Measurements from ENCODE around the gene STARD13. TPM values are rescaled to one million over a fixed set of nuclear protein-coding genes. Genes with fewer than 3 reads are reported as not detected.

STARD13 gene, protein sequence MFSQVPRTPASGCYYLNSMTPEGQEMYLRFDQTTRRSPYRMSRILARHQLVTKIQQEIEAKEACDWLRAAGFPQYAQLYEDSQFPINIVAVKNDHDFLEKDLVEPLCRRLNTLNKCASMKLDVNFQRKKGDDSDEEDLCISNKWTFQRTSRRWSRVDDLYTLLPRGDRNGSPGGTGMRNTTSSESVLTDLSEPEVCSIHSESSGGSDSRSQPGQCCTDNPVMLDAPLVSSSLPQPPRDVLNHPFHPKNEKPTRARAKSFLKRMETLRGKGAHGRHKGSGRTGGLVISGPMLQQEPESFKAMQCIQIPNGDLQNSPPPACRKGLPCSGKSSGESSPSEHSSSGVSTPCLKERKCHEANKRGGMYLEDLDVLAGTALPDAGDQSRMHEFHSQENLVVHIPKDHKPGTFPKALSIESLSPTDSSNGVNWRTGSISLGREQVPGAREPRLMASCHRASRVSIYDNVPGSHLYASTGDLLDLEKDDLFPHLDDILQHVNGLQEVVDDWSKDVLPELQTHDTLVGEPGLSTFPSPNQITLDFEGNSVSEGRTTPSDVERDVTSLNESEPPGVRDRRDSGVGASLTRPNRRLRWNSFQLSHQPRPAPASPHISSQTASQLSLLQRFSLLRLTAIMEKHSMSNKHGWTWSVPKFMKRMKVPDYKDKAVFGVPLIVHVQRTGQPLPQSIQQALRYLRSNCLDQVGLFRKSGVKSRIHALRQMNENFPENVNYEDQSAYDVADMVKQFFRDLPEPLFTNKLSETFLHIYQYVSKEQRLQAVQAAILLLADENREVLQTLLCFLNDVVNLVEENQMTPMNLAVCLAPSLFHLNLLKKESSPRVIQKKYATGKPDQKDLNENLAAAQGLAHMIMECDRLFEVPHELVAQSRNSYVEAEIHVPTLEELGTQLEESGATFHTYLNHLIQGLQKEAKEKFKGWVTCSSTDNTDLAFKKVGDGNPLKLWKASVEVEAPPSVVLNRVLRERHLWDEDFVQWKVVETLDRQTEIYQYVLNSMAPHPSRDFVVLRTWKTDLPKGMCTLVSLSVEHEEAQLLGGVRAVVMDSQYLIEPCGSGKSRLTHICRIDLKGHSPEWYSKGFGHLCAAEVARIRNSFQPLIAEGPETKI
- 41.6 TPM for total RNA-seq

DNA sequence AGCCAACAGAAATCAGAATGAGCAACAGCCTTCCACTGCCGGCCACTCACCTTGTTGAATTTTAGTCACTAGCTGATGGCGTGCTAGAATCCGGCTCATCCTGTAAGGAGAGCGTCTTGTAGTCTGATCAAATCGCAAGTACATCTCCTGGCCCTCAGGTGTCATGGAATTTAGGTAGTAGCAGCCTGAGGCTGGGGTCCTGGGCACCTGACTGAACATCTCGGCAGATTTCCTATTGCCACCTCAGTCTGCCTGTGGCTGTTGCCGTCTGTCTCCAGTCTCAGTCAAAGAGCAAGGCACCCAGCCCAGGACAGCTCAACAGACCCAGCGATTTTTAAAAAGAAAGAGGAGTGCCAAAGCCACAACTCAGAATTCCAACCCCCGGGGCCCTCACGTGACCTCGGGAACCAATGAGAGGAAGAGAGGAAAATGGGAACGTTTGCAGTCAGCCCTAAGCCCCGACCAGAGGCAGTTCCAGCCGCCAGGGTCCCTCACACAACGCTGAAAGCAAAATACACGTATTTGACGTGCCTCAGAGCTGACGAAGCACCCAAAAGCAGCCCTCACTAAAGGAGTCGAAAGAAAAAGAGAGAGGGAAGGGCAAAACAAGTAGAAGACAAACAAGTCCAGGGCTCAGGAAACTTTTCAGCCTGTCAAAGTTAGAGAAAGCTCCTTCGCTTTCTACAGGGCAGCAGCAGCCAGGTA is at the start of gene STARD13:
STARD13 (minus strand) TSS at position 336 of the 705 bp plus-strand sequence; CDS start at position 219, 117 bp downstream.
- DNase-seq, result peak; percentile 98

DNA sequence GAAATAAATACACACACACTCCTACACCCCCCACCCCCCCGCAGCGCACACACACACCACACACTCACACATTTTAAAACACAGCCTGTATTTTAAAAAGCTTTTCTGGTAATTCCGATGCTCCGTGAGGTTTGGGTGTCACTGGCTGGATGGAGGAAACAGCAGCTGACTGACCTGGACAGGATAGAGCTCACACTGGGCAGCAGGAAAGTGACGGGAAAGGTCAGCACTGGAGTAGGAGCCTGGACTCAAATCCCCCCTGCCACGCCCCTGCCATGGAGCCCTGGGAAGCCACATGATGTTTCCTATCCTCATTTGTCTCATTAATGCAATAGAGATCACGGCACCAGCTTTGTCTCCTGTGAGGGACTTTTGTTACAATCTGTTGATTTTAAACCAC is 49.3 kb upstream of the STARD13 start:
- no peak for DNase-seq

DNA sequence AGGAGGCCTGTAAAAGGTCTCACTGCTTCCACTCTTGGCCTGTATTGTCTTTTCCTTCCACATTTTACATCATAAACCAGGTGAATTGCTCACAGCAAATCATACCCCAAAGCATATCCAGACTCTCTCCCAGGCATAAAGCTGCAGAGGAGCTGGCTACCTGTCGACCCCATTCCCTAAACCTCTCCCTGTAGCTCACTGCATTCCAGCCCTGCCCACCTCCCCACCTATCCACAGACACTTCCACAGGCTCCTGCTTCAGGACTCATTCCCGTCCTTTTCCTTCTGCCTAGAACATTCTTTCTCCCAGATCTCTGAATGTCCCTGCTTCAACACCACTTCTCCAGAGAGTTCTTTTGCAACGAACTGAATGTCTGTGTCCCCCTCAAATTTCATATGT is 46.4 kb upstream of the STARD13 start:
- no peak for DNase-seq

DNA sequence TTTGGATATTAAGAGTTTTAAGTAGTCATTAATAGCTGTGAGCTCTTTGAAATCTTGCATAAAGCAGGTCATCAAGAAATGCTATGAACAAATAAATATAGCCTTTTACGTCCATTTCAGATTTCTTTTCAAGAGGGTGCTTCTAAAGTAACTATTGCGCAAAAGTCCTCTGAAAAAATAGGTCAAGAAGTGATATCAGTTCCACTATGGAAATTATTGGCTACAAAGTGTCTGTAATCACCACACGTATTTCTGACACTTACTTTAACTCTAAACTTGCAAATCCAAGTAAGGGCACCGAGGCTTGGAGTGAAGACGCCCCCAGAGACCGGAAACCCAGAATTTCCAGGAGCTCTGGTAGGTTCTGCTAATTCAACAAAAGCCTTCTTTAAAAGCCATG is 44.9 kb upstream of the STARD13 start:
- no peak for DNase-seq

DNA sequence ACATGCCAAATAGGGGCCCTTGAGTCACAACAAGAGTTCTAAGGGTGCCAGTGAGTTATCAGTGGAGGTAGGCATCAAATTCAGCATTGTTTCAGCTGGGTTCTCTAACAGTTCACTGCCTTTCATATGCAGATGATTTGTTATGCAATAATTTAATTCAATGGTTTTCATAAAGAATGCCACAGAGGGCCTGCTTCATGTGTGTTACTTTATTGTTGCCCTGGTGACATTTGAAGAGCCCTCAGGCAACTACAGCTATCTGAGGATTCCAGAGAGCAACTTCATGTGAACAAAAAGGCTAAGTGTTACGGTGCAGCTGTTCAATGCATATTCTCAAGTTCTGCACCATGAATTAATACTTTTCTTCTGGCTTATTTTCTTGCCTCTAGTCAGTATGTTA is 43.1 kb upstream of the STARD13 start:
- peak; percentile 93 for DNase-seq

DNA sequence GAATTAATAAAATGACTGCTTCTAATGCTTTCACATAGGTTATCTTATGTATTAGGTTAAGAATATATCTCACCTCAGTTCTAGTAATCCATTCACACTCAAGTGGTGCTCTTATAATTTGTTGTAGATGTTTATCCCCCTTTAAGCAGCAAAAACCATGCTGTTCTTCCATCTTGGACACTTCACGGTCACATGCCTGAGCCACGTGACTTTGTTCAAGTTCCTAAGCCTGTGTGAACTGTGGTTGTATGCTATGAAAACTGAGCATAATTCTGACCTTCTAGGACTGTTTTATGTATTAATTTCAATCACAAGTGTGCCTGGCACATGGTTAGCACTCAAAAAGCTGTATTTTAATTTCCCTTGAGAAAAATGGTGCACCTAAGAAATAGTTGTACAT is 41.2 kb upstream of the STARD13 start:
- DNase-seq, result no peak

DNA sequence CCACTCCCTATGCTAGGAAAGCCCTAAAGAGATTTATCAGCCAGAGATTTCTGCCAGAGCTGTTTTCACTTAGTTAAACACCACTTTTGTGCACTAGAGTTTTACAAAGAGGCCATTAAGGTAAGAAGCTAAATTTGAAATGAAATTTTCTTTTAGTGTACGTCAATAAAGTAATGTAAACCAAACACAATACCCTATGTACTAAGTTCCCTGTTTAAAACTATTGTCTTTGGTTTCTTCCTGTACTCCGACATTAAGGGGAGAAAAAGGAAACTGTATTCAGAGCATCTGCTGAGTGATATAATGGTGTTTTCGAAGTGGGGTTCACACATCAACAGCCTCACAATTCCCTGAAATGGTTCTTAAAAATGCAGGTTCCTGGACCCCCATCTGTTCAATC is 40.7 kb upstream of the STARD13 start:
- DNase-seq, result no peak

DNA sequence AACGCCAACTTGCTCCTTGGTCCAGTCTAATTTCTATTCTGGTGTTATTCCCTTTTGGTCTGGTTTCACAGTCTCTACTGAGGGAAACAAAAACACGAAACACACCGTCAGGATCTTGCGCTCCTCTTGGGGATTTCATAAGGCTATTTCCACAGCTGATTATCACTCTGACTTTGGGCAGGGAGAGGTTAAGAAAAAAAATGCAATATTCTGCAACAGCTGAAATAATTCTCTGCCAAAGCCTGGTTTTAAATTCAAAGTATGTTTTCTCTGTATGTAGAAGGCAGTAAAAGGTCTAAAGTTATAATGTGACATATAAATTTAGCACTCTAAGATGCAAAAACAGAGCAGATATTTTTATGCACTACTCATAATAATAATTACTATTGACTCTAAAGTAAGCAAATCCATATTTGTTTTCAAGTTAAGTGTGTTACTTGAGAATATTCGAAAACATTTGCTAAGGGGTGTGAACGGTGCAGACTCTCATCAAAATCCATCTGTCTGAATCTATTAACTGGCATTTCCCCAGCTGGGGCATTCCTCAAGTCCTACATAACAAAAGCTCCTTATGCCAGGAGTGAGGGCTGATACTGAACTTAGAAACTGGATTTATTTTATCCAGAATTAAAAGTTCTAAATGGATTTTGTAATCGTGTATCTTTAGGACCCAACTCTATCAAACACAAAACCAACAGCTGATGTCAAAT is 38.4 kb upstream of the STARD13 start:
- DNase-seq, result peak; percentile 92

DNA sequence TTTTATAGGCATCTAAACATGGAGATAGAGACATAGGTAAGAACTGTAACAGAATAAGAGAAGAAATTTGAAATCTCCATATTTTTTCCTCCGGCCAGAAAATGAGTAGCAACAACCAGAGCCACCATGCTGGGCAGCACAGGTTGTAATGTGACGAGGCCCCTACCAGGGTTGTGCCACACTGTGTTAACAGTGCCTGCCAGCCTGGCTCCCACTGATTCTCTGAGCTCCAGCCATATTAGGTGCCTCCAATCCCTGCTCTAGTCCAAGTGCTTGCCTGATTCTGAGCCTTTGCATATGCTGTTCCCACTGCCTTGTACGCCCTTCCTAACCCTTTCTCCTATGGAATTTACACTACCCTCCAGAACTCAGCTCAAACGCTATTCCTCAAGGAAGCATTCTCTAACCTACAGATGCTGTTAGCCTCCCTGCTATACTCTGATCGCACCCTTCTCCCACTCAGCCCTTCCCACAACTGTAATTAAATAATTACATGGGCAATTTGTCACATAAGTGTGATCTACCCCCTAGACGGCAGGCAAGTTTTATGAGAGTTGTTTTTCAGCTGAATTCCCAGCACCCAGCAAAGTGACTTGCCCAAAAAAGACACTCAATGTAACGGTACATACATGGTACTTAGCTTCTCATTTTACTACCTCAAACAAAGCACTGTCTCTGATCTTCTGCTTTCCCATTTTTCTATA is 37.6 kb upstream of the STARD13 start:
- no peak for DNase-seq

DNA sequence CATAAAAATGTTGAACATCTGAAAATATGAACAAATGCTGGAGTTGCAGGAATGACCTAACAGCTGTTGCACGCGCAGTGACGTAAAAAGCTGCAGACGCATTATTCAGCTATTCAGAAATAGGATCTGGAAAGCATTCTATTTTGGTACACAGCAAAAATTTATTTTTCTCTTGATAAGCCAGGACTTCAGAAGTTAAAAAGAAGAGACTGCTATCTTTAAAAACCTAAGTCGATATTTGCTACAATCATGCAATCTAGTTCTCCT is 36.9 kb upstream of the STARD13 start:
- DNase-seq, result peak; percentile 83

DNA sequence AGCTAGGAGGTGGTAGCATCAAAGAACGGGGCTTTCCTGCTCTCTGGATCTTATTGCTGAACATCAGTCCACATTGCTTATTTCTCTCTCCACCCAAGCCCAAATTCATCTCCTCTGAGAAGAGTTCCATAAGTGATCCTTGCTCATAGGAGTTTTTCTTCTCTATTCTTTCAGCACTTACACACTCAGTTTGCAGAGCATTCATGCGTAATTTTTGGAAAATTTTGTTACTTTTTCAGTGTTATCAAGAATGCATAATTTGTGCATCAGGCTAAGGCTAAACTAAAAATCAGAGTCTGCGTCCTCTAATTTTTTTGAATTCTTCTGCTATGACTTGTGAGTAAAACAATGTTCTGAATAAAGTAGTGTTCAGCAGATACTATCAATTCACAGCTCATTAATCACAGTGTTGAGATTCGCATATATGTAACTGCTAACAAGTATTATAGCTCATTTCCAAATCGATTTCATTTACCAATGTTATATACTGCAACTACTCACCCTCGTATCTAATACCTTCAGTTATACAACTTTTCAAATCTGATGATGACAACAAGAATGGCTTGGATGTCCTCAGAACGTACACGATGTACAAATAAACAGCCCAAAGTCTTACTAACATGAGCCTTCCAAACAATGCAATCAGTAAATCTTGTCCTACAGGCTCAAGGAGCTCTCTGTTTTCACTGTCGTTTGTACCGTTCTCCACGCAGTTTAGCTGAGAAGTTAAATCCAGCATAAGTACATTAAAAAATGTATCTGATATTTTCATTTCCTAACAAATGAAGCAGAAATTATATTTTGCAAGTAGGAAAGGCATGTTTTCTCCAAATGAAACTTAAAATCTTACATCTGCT is 36.4 kb upstream of the STARD13 start:
- DNase-seq, result no peak

DNA sequence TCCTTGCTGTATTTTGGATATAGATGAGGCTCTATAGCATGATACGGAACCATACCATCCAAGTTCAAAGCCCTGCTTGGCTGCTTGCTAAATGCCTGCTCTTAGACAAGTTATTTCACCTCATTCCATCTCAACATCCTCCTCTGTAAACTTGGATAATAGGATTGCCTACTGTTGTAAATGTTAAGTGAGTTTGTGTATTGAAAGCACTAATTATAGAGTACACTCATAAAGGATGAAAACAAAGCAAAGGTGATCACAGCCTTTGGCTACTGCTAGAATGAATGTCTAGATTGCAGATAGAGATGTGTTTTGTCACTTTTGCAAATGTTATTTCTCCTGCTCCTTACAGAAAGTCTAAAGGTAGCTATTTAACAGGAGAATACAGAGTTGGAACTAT is 34.3 kb upstream of the STARD13 start:
- DNase-seq, result no peak

DNA sequence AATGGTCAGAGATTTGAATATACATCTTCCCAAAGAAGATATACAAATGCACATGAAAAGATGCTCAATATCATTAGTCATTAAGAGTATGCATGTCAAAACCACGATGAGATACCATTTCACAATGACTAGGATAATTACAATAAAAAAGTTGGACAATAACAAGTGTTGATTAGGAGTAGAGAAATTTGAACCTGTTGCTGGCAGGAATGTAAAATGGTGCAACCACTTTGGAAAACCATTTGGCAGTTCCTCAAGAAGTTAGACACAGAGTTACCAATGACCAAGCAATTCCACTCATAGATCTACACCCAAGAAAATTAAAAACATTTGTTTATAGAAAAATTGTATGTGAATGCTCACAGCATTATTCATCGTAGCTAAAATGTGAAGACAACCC is 33.2 kb upstream of the STARD13 start:
- DNase-seq, result no peak

DNA sequence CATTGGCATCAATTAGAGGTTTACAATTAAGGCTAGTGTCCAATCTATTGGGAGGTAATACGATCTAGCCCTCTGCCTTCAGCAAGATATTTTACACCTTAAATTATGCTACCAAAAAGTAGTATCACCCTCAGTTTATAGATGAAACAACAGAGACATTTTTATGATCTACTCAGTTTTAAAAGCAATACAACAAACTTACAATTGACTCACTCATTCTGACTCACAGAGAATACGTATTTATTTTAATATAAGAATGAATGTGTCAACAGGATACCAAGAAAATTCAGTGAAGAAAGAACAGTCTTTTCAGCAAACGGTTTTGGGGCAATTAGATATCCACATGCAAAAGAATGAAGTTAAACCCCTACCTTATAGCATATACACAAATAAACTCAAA is 32.5 kb upstream of the STARD13 start:
- DNase-seq, result no peak

DNA sequence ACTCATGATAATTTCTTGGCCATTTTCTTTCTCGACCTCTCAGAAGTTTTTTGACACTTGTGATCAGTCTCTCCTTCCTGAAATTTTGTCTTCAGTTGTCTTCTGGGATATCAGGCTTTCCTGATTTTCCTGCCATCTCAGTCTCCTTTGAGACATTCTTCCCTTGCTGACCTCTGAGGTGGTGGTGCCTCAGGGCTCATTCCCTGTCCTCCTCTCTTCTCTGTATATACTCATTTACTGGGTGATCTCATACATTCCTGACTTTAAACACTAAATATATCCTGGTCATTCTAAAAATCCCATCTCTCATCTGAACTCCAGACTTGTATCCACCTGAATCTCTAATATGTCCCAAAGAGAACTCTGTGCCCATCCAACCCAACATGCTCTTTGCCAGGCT is 31.3 kb upstream of the STARD13 start:
- no peak for DNase-seq

DNA sequence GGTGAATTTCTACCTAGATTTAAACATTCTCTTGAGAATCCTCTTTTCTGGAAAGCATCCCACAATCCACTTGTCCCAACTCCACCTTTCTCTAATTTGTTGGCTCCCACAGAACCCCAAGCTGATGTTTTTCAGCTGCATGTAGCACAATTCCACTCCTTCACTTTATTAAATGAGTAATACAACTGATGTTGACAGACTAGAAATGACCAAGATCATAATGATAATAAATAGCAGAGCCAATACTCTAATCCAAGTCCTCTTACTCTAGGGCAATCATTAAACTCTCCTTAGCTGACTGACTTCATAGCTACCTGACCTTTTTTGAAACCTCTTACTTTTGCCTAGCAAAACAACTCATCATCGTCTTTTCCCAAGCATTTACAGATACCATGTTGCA is 27.9 kb upstream of the STARD13 start:
- DNase-seq, result no peak

DNA sequence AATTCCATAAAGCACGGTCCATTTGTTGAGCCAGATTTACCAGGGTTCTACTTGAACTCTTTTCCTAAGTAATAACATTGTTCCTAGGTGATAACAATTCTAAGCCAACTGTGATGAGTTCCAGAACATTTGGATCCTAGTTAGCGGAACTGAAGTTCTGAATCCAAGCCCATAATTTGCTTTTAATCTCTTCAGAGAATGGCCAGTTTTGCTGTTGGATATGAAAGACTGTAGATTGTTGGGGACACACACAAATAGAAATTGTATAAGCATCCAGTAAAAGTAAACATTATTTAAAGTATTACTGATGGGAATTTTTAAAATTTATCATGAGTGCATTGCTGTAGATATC is 27.3 kb upstream of the STARD13 start:
- no peak for DNase-seq

DNA sequence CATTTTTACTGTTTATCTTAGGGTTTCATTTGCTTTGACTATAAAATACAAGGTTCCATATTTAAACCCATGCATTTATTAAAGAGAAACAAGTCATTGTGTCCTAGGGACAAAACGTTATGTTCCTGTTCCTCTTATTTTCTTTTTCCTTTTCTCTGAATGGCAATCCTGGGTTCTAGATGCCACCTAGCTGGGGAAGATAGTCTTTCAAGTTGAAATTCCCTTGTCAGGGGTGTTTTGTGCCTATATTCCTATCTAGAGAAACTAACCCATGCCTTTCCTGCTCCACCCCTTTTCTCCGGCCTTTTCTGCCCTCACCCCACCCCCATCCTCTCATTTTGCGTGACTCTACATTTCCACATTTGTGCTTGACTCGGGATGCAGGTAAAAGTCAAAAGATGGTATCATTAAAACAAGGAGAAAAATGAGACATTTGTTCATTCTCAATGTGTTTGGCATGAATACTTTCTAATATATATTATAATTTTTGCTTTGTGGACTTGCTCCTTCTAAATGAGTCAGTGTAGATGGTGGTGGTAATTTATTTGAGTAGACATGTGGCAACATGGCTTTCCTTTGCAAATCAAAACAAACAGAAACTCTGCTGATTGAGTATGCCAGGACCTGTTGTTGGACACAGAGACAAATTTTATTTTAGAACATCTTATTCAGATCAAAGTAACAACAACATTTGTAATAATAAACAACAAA is 26.8 kb upstream of the STARD13 start:
- no peak for DNase-seq

DNA sequence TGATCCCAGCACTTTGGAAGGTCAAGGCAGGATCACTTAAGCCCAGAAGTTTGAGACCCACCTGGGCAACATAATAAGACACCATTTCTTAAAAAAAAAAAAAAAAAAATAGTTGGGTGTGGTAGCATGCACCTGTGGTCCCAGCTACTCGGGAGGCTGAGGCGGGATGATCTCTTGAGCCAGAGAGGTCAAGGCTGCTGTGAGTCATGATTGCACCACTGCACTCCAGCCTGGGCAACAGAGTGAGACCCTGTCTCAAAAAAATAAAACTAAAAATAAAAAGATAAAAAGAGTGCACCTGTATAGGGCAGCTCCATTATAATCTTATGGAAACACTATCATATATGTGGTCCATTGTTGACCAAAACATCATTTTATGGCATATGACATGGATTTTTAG is 25.5 kb upstream of the STARD13 start:
- no peak for DNase-seq

Measured in tongue (tissue), 2 donors.